ENCODE measurements around the gene DIDO1. TPM values are rescaled to one million over a fixed set of nuclear protein-coding genes. Genes with fewer than 3 reads are reported as not detected.

The DIDO1 gene
- total RNA-seq, 1 donor, result 46.3 TPM

Small RNA genes lying within 50 kb of the gene (small RNA-seq; reads per million reads assigned to genes)
- gene DPH3P1, result not detected

Other genes with a start within 250 kb of the DIDO1 start
- not detected in 2 replicates for gene NTSR1, start 217.7 kb downstream of the DIDO1 start, total RNA-seq
- 14.1 and 15.2 TPM in 2 replicates for gene MRGBP, start 130.0 kb downstream of the DIDO1 start, total RNA-seq
- 32.4 and 39.1 TPM in 2 replicates for gene OGFR, start 121.7 kb downstream of the DIDO1 start, total RNA-seq
- gene COL9A3, start 109.5 kb downstream of the DIDO1 start, total RNA-seq, result not detected in 2 replicates
- 13.0 TPM in 2 replicates for gene TCFL5, start 64.7 kb downstream of the DIDO1 start, total RNA-seq
- gene GID8, start 11.6 kb upstream of the DIDO1 start, total RNA-seq, result 34.4 and 37.1 TPM in 2 replicates
- gene SLC17A9, start 26.2 kb upstream of the DIDO1 start, total RNA-seq, result 5.6 and 6.5 TPM in 2 replicates
- not detected in 2 replicates for gene BHLHE23, start 80.5 kb upstream of the DIDO1 start, total RNA-seq